ENCODE results near the gene LILRB1.
"Not testable (repeated sequence)": the region's sequence is repeated elsewhere in the genome, so short reads cannot be mapped to it uniquely, and the experiment has no call there.

The LILRB1 gene

GRCh38 chr19:54630262-54630661 is at the start of gene LILRB1:
Gene LILRB1 (plus strand): TSS chr19:54630484. CDS start chr19:54631074, 590 bp downstream.
- DNase-seq (ENCODE audit: low spot score): not testable (repeated sequence)

- no peak for DNase-seq (ENCODE audit: low spot score)
Measured at GRCh38 chr19:54586397-54586796, 43.9 kb upstream of the LILRB1 start.

DNA sequence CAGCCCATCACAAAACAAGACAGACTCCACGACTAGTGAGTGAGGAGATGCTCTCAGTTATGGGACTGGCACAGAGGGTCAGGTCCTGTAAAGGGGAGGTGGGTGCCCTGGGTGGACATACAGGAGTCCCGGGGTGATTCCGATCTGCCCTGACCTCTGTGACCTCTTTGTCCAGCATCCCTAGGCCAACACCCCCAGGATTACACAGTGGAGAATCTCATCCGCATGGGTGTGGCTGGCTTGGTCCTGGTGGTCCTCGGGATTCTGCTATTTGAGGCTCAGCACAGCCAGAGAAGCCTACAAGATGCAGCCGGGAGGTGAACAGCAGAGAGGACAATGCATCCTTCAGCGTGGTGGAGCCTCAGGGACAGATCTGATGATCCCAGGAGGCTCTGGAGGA is 43.3 kb upstream of the LILRB1 start:
- DNase-seq (ENCODE audit: low spot score): no peak

- not testable (repeated sequence) for DNase-seq (ENCODE audit: low spot score)
Measured at GRCh38 chr19:54593445-54593844, 36.8 kb upstream of the LILRB1 start, which contains the start of gene LILRA1. Gene LILRA1 (plus strand): TSS chr19:54593632. CDS start chr19:54594245, 613 bp downstream.

DNA sequence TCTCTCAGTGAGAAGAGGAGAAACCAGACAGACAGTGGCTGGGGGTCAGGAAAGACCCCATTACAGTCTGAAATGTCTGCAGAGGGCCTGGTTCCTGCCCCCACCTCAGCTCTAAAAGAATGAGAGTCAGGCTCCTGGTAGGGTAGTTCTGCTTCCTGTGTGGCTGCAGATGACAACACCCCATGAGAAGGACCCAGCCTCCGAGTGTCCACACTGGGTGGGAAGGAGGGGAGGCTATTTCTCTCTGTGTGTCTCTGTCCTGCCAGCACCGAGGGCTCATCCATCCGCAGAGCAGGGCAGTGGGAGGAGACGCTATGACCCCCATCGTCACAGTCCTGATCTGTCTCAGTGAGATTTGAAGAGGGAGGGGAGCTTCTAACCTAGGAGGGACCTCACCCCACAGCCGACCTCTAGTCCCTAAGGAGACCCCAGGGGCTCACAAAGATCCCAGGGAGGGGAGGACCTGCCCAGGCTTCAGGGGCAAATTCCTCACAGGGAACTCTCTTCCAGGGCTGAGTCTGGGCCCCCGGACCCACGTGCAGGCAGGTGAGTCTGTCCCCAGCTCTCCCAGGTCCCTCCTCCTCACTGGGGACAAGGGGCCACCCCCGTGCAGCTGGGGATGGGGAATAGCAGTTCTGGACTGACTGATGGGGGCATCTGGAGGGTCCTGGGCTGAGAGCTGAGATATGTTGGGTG is 36.2 kb upstream of the LILRB1 start:
- DNase-seq (ENCODE audit: low spot score): not testable (repeated sequence)

DNA sequence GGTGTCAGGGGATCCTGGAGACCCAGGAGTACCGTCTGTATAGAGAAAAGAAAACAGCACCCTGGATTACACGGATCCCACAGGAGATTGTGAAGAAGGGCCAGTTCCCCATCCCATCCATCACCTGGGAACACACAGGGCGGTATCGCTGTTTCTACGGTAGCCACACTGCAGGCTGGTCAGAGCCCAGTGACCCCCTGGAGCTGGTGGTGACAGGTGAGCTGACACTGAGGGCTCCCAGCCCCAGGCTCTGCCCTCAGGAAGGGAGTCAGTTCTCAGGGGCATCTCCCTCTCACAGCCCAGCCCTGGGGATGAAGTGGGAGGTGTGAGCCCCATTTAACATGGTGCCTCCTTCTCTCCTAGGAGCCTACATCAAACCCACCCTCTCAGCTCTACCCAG is 35.5 kb upstream of the LILRB1 start:
- DNase-seq (ENCODE audit: low spot score): no peak

DNA sequence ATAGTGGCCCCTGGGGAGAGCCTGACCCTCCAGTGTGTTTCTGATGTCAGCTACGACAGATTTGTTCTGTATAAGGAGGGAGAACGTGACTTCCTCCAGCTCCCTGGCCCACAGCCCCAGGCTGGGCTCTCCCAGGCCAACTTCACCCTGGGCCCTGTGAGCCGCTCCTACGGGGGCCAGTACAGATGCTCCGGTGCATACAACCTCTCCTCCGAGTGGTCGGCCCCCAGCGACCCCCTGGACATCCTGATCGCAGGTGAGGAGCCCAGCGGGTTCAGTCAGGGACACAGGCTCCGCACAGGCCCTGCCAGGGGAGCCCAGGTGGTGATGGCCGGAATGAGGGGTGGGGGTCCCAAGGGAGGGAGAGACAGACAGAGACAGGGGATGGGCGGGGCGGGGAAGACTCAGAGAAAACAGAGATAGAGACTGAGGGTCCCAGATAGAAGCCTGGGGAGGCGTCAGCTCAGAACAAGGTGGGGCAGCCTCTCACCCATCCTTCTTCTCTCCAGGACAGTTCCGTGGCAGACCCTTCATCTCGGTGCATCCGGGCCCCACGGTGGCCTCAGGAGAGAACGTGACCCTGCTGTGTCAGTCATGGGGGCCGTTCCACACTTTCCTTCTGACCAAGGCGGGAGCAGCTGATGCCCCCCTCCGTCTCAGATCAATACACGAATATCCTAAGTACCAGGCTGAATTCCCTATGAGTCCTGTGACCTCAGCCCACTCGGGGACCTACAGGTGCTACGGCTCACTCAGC is 34.4 kb upstream of the LILRB1 start:
- not testable (repeated sequence) for DNase-seq (ENCODE audit: low spot score)

GRCh38 chr19:54600212-54600611 is 30.1 kb upstream of the LILRB1 start:
- no peak for DNase-seq (ENCODE audit: low spot score)

DNA sequence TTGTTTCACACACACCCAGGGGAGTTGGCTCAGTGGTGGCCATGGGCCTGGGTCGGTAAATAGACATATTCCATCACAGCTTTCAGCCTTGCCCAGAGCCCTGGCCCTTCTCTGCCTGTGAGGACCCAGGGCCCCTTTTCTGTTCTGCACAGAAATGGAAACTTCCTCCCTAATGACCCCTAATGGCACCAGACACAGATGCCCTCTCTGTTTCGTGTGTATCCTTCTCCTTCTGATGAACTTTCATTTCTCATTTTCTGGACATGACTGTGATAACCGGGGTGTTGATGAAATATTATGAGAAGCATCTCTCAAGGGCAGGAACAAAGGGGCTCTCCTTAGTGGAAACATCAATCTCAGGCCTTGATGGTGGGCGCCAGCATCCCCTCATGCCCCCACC is 24.1 kb upstream of the LILRB1 start:
- DNase-seq (ENCODE audit: low spot score): no peak

DNA sequence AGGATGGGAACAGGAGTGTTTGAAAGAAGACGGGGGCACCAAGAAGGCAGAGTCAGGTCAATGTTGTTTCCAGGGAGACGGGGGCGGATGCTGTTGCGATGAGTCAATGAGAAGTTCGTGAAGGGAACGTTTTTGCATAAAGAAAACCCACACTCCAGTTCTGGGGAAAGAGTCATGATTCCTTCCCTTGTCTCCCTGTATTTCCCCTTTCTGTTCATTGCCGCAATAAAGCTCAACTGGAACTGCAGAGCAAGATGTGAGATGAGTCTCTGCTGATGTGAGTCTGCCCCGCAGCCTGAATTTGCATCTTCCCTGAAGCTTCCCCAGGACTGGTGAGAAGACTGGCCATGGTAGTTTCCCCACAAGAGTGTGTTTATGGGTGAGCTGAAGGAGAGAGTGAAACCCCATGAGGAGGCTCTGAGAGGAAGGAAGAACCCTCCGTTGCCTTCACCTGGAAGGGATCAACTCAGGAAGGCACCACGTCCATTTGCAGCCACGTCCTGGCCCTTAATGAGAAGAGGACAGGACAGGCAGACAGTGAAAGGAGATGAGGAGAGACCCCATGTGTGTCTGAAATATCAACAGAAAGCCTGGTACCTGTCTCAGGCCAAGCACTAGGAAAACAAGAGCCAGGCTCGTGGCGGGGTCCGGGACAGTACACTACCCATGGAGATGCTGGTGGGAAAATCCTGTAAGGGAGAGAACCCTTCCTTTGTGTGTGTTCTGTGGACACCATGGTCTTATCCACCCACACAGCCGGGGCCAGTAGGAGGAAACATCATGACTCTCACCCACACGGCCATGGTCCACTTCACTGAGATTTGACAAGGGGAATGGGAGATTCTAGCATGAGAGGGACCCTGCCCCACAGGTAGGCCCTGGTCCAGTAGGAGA is 23.1 kb upstream of the LILRB1 start:
- DNase-seq (ENCODE audit: low spot score): peak; percentile 69

- no peak for DNase-seq (ENCODE audit: low spot score)
Measured at GRCh38 chr19:54607785-54608150, 22.5 kb upstream of the LILRB1 start.

GRCh38 chr19:54608205-54608604 is 22.1 kb upstream of the LILRB1 start:
- DNase-seq (ENCODE audit: low spot score): no peak

DNA sequence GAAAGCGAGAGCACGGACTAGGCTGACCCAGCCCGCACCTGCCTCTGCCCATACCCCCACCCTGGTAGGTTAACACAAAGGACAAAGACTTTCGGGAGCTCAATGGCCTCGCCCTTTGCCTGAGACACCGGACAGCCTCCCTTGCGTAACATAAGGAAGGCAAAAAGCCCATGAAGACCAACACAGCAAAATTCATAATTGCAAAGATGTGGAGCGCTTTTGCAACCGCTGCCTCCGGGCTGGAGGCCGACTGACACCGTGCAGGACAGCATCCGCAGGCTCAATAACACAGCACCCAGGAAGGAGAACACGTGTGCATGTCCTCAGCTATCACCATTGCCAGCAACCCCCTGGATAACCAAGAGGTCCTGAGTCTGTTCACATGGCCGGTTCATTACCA is 21.5 kb upstream of the LILRB1 start:
- DNase-seq (ENCODE audit: low spot score): no peak

DNA sequence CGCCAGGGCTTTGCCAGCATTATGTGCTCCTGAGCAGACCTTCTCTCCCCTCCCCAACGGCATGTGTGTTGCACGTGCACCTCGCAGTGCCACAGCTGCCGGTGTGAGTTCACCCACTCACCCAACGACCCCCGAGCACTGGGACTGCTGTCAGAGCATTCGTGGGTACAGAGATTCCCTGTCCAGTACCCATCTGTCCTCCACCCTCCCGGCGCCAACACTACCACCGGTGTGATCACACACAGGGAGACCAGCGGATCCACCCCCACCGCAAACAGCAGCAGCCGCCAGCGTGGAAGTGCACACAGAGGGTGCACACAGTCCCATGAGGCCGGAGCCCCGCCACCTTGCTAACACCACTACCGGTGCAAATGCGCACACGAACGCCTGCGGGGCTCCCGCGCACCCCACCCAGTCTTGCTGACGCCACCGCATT is 20.9 kb upstream of the LILRB1 start:
- DNase-seq (ENCODE audit: low spot score): no peak

DNA sequence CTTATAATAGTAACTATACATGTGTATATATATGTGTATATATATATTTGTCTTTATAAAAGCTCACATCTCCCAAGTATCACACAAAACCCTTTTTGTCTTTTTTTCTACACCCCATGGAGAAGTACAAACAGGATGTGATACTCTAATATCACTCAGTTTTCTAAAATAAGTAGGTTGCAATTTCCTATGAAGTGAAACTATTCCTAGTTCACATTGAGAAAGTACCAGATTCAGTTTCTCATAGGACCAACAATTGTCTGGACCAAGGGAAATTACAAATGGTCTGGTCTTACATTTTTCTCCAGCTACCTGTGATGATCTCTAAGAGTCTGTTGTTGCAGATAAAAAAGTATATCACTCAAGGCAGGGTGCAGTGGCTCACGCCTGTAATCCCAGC is 17.9 kb upstream of the LILRB1 start:
- no peak for DNase-seq (ENCODE audit: low spot score)

- DNase-seq (ENCODE audit: low spot score): no peak
Measured at GRCh38 chr19:54614726-54615125, 15.6 kb upstream of the LILRB1 start.

DNA sequence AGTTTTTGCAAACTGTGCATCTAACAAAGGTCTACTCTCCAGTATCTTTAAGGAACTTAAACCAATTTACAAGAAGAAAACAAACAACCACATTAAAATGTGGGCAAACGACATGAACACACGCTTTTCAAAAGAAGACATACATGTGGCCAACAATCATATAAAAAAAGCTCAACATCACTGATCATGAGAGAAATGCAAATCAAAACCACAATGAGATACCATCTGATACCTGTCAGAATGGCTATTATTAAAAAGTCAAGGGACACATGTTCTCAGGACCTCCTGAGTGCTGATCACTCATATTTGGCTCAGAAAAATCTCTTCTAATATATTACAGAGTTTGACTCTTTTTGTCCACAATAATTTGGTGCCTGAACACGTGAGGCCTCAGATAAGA is 14.2 kb upstream of the LILRB1 start:
- no peak for DNase-seq (ENCODE audit: low spot score)

GRCh38 chr19:54616821-54617560 is 13.3 kb upstream of the LILRB1 start:
- no peak for DNase-seq (ENCODE audit: low spot score)

- no peak for DNase-seq (ENCODE audit: low spot score)
Measured at GRCh38 chr19:54620464-54620863, 9.8 kb upstream of the LILRB1 start.

GRCh38 chr19:54622431-54622830 is 7.9 kb upstream of the LILRB1 start:
- DNase-seq (ENCODE audit: low spot score): no peak

- DNase-seq (ENCODE audit: low spot score): not testable (repeated sequence)
Measured at GRCh38 chr19:54624234-54624633, 6.0 kb upstream of the LILRB1 start.
